H9 (cell line): ENCODE measurements around the gene TMEM97. TPM values are rescaled to one million over a fixed set of nuclear protein-coding genes. Genes with fewer than 3 reads are reported as not detected.

Experiments used
- DNase-seq: peaks from one replicate; pipeline ENCODE4 v3.0.0-alpha.2; 2017
- H2AFZ ChIP-seq: one replicate; pipeline ENCODE4 v1.6.1; 2013; ENCODE audit warnings: mild to moderate bottlenecking, low read length, control low read depth, moderate library complexity
- H2AK5ac ChIP-seq: 2 replicates; pipeline ENCODE4 v1.6.1; 2013; ENCODE audit warnings: low read length, control low read depth, mixed read lengths; ENCODE audit not compliant: insufficient read length
- H2BK120ac ChIP-seq: one replicate; pipeline ENCODE4 v1.6.1; 2013; ENCODE audit warnings: low read depth, mild to moderate bottlenecking, low read length, control low read depth, inconsistent platforms; ENCODE audit not compliant: poor library complexity, severe bottlenecking
- H2BK12ac ChIP-seq: 2 replicates; pipeline ENCODE4 v1.6.1; 2013; ENCODE audit warnings: low read length, control low read depth, mixed read lengths, low read depth; ENCODE audit not compliant: insufficient read length
- H2BK15ac ChIP-seq: 2 replicates; pipeline ENCODE4 v1.6.1; 2013; ENCODE audit warnings: low read depth, low read length, control low read depth
- H2BK20ac ChIP-seq: one replicate; pipeline ENCODE4 v1.6.1; 2013; ENCODE audit warnings: low read depth, mild to moderate bottlenecking, low read length, control low read depth, inconsistent platforms; ENCODE audit not compliant: poor library complexity, severe bottlenecking
- H2BK5ac ChIP-seq: 2 replicates; pipeline ENCODE4 v1.6.1; 2013; ENCODE audit warnings: low read length, control low read depth, mixed read lengths; ENCODE audit not compliant: insufficient read length
- H3K14ac ChIP-seq: 2 replicates; pipeline ENCODE4 v1.6.1; 2013; ENCODE audit warnings: low read length, control low read depth; ENCODE audit not compliant: insufficient read depth
- H3K18ac ChIP-seq: 2 replicates; pipeline ENCODE4 v1.6.1; 2013; ENCODE audit warnings: low read depth, mild to moderate bottlenecking, mixed read lengths, low read length, control low read depth; ENCODE audit not compliant: insufficient read length
- H3K23ac ChIP-seq: 2 replicates; pipeline ENCODE4 v1.6.1; 2013; ENCODE audit warnings: low read length, control low read depth, mixed read lengths, low read depth; ENCODE audit not compliant: insufficient read length
- H3K23me2 ChIP-seq: 2 replicates; pipeline ENCODE4 v1.6.1; 2013; ENCODE audit warnings: low read depth, mild to moderate bottlenecking, mixed read lengths, low read length, control low read depth; ENCODE audit not compliant: insufficient read length, poor library complexity, severe bottlenecking
- H3K27ac ChIP-seq: 2 replicates; pipeline ENCODE4 v1.5.1; 2013; ENCODE audit warnings: low read length, control low read depth, mixed read lengths, low read depth; ENCODE audit not compliant: insufficient read length
- H3K27me3 ChIP-seq: 2 replicates; pipeline ENCODE4 v1.6.1; 2013; ENCODE audit warnings: low read length, control low read depth, inconsistent platforms; ENCODE audit not compliant: insufficient read depth
- H3K4ac ChIP-seq: 2 replicates; pipeline ENCODE4 v1.6.1; 2013; ENCODE audit warnings: low read depth, mild to moderate bottlenecking, control low read depth, inconsistent platforms, low read length, moderate library complexity
- H3K4me1 ChIP-seq: 2 replicates; pipeline ENCODE4 v1.6.1; 2013; ENCODE audit warnings: low read length, control low read depth, inconsistent platforms; ENCODE audit not compliant: insufficient read depth
- H3K4me2 ChIP-seq: 2 replicates; pipeline ENCODE4 v1.6.1; 2013; ENCODE audit warnings: low read length, control low read depth, mixed read lengths; ENCODE audit not compliant: insufficient read length, insufficient read depth
- H3K56ac ChIP-seq: 2 replicates; pipeline ENCODE4 v1.6.1; 2013; ENCODE audit warnings: low read depth, mild to moderate bottlenecking, mixed read lengths, low read length, control low read depth; ENCODE audit not compliant: insufficient read length
- H3K79me1 ChIP-seq: 2 replicates; pipeline ENCODE4 v1.6.1; 2013; ENCODE audit warnings: low read depth, mild to moderate bottlenecking, moderate library complexity, low read length, control low read depth, inconsistent platforms; ENCODE audit not compliant: insufficient read depth, poor library complexity, severe bottlenecking
- H3K79me2 ChIP-seq: 2 replicates; pipeline ENCODE4 v1.6.1; 2013; ENCODE audit warnings: low read length, control low read depth, inconsistent platforms; ENCODE audit not compliant: insufficient read depth
- H3K9ac ChIP-seq: 2 replicates; pipeline ENCODE4 v1.6.1; 2013; ENCODE audit warnings: low read length, control low read depth, mixed read lengths; ENCODE audit not compliant: insufficient read length; ENCODE audit errors: extremely low read depth
- H3K9me3 ChIP-seq: one replicate; pipeline ENCODE4 v1.6.1; 2013; ENCODE audit warnings: low read depth, low read length, inconsistent platforms; ENCODE audit not compliant: control insufficient read depth
- H3T11ph ChIP-seq: one replicate; pipeline ENCODE4 v1.6.1; 2013; ENCODE audit warnings: mild to moderate bottlenecking, low read length, control low read depth, inconsistent platforms
- H4K20me1 ChIP-seq: one replicate; pipeline ENCODE4 v1.6.1; 2013; ENCODE audit not compliant: control insufficient read depth, insufficient read length, insufficient read depth
- H4K5ac ChIP-seq: 2 replicates; pipeline ENCODE4 v1.6.1; 2013; ENCODE audit warnings: low read depth, mild to moderate bottlenecking, mixed read lengths, low read length, control low read depth; ENCODE audit not compliant: insufficient read length
- H4K8ac ChIP-seq: replicated peaks from 2 replicates; pipeline ENCODE4 v1.6.1; 2013; ENCODE audit warnings: low read length, control low read depth, mixed read lengths, low read depth; ENCODE audit not compliant: insufficient read length
- H4K91ac ChIP-seq: 2 replicates; pipeline ENCODE4 v1.6.1; 2013; ENCODE audit warnings: low read depth, mild to moderate bottlenecking, moderate library complexity, mixed read lengths, low read length, control low read depth; ENCODE audit not compliant: insufficient read length
- H3K27ac Mint-ChIP-seq, 3 experiments: 2 replicates in 2 of 3; 3 replicates in 1 of 3; pipeline ENCODE4 v1.8.0; 2020 to 2021; ENCODE audit warnings: mixed read lengths in 3 of 3, mild to moderate bottlenecking in 1 of 3, moderate library complexity in 1 of 3
- H3K27me3 Mint-ChIP-seq: 2 replicates; pipeline ENCODE4 v1.8.0; 2021; ENCODE audit warnings: low read depth, mild to moderate bottlenecking, moderate library complexity, mixed read lengths
- H3K36me3 Mint-ChIP-seq, 3 experiments: 2 replicates in 2 of 3; 3 replicates in 1 of 3; pipeline ENCODE4 v1.8.0; 2020 to 2021; ENCODE audit warnings: low read depth in 3 of 3, mixed read lengths in 3 of 3; ENCODE audit not compliant: insufficient read depth in 1 of 3
- H3K4me1 Mint-ChIP-seq, 2 experiments: 2 replicates each; pipeline ENCODE4 v1.8.0; 2020; ENCODE audit warnings: mixed read lengths in 2 of 2
- H3K4me3 Mint-ChIP-seq, 2 experiments: 2 replicates in 1 of 2; 3 replicates in 1 of 2; pipeline ENCODE4 v1.8.0; 2020 to 2021; ENCODE audit warnings: mild to moderate bottlenecking in 2 of 2, mixed read lengths in 2 of 2, moderate library complexity in 1 of 2
- H3K9me3 Mint-ChIP-seq, 2 experiments: 2 replicates in 1 of 2; 3 replicates in 1 of 2; pipeline ENCODE4 v1.8.0; 2020; ENCODE audit warnings: mild to moderate bottlenecking in 2 of 2, mixed read lengths in 2 of 2, moderate library complexity in 1 of 2
- whole genome bisulfite sequencing: extraction: QIAGEN DNeasy Blood & Tissue Kit; methylation state at CpG from one replicate; pipeline ENCODE4 v1.1.7; 2013; ENCODE audit warnings: missing lambda C conversion rate, low lambda C conversion rate, mixed read lengths; ENCODE audit not compliant: insufficient read length; ENCODE audit errors: extremely low coverage; 5-methylcytosine and 5-hydroxymethylcytosine counted together
- total RNA-seq: library from RNA; stranded (reverse); gene quantifications from 2 replicates; pipeline ENCODE4 v1.2.1, GENCODE V29; 2021
- TF ChIP-seq, protein P1 (sequence below): fragments of 200-600 bp; sonication (generic); conservative IDR thresholded peaks from 3 replicates; pipeline ENCODE4 v1.8.0; 2021; ENCODE audit warnings: antibody characterized with exemption, mild to moderate bottlenecking

Gene TMEM97
- total RNA-seq, 1 experiment from 2014 or later = 116 TPM

GRCh38 chr17:28317966-28318758 lies 838 bp upstream of the TMEM97 start:
- H3K27ac Mint-ChIP-seq = peak overlapping the region in 2 of 3 experiments; percentile 83 to 86; a peak in 5 of 7 replicates
- H4K5ac ChIP-seq = no peak overlapping the region
- no peak overlapping the region for H2AFZ ChIP-seq
- peak overlapping the region; percentile 36 for H3K18ac ChIP-seq
- WGBS = no CpG with 5 or more reads among the region's 40 CpGs
- no peak overlapping the region for H2BK12ac ChIP-seq
- H3K9me3 Mint-ChIP-seq = no peaks in the 10 kb centered on the region; a peak in 1 of 5 replicates
- no peak overlapping the region for H2BK15ac ChIP-seq
- TF ChIP-seq, protein P1, sequence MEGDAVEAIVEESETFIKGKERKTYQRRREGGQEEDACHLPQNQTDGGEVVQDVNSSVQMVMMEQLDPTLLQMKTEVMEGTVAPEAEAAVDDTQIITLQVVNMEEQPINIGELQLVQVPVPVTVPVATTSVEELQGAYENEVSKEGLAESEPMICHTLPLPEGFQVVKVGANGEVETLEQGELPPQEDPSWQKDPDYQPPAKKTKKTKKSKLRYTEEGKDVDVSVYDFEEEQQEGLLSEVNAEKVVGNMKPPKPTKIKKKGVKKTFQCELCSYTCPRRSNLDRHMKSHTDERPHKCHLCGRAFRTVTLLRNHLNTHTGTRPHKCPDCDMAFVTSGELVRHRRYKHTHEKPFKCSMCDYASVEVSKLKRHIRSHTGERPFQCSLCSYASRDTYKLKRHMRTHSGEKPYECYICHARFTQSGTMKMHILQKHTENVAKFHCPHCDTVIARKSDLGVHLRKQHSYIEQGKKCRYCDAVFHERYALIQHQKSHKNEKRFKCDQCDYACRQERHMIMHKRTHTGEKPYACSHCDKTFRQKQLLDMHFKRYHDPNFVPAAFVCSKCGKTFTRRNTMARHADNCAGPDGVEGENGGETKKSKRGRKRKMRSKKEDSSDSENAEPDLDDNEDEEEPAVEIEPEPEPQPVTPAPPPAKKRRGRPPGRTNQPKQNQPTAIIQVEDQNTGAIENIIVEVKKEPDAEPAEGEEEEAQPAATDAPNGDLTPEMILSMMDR = no peak; the same call in 2 of the 3 replicates
- no peak overlapping the region for H2AK5ac ChIP-seq
- H4K20me1 ChIP-seq = no peaks in the 10 kb centered on the region
- H3K4me3 Mint-ChIP-seq = peak overlapping the region; percentile 96
- no peaks in the 10 kb centered on the region; the same call in 1 of the 2 replicates for H3K27me3 Mint-ChIP-seq
- H2BK5ac ChIP-seq = no peak overlapping the region
- no peak overlapping the region for H3K23ac ChIP-seq
- H3K14ac ChIP-seq = peak overlapping the region; percentile 61
- no peak overlapping the region for H3T11ph ChIP-seq
- peaks cover 6% of the 10 kb centered on the region for H3K4me1 ChIP-seq
- H3K9ac ChIP-seq = peak overlapping the region; percentile 64
- DNase-seq = peak; percentile 54
- H4K91ac ChIP-seq = no peak overlapping the region
- peak overlapping the region; percentile 16 for H4K8ac ChIP-seq
- H3K4ac ChIP-seq = no peak overlapping the region
- H3K4me1 Mint-ChIP-seq = peaks cover 45 to 47% of the 10 kb centered on the region in 2 experiments
- peaks cover 28% of the 10 kb centered on the region for H3K23me2 ChIP-seq
- H3K4me2 ChIP-seq = peak overlapping the region; percentile 97
- no peak overlapping the region for H2BK120ac ChIP-seq
- no peaks in the 10 kb centered on the region for H3K79me1 ChIP-seq
- H3K36me3 Mint-ChIP-seq = peaks cover 16 to 24% (median 22%) of the 10 kb centered on the region in 3 experiments; a peak in 6 of 7 replicates
- no peaks in the 10 kb centered on the region for H3K9me3 ChIP-seq
- no peak overlapping the region for H3K27ac ChIP-seq
- H2BK20ac ChIP-seq = no peak overlapping the region
- H3K27me3 ChIP-seq = no peaks in the 10 kb centered on the region
- H3K79me2 ChIP-seq = peaks cover 39% of the 10 kb centered on the region
- no peak overlapping the region for H3K56ac ChIP-seq
